ENCODE results near the gene GNA15.
A peak's percentile ranks its signal among the peaks of the same experiment; 100 is the strongest.

The GNA15 gene

GRCh38 chr19:3210347-3211017 is 74.6 kb downstream of the GNA15 start:
- DNase-seq (ENCODE audit: low read depth) = peak; percentile 33
- TF ChIP-seq CTCF (IDR thresholded peaks at IDR 0.05; ENCODE audit: low read length, missing control alignments) = peak; percentile 69
- H3K4me3 ChIP-seq (replicated peaks; ENCODE audit: low read depth, low read length) = no peak overlapping the region

- no peak for DNase-seq (ENCODE audit: low read depth)
- no peak overlapping the region for H3K4me3 ChIP-seq (replicated peaks; ENCODE audit: low read depth, low read length)
- no peak for TF ChIP-seq CTCF (IDR thresholded peaks at IDR 0.05; ENCODE audit: low read length, missing control alignments)
These were observed 75.4 kb downstream of the GNA15 start for GRCh38 chr19:3211191-3211590.

- no peak for TF ChIP-seq CTCF (IDR thresholded peaks at IDR 0.05; ENCODE audit: low read length, missing control alignments)
- DNase-seq (ENCODE audit: low read depth) = no peak
- no peak overlapping the region for H3K4me3 ChIP-seq (replicated peaks; ENCODE audit: low read depth, low read length)
These were observed 77.3 kb downstream of the GNA15 start for GRCh38 chr19:3213159-3213558.

Measured in fibroblast of pulmonary artery (primary cell).